Neural cell (in vitro differentiated cells): ENCODE data around the gene HOXD3. TPM values are rescaled to one million over a fixed set of nuclear protein-coding genes. Genes with fewer than 3 reads are reported as not detected.
A peak's percentile ranks its signal among the peaks of the same experiment; 100 is the strongest.

Experiments used
- H2AFZ ChIP-seq: fragments of 200-600, 300-800 bp; sonication (generic), shearing (Covaris generic); 2 replicates; pipeline ENCODE4 v1.6.0; 2014; ENCODE audit warnings: low read depth, mild to moderate bottlenecking, antibody characterized with exemption, low read length, moderate library complexity
- H3F3A ChIP-seq: fragments of 200-600 bp; shearing (Covaris generic); 2 replicates; pipeline ENCODE4 v1.6.1; 2016; ENCODE audit warnings: mild to moderate bottlenecking, moderate library complexity, mixed read lengths, antibody characterized with exemption, low read length; ENCODE audit not compliant: insufficient read depth, poor library complexity, severe bottlenecking
- H3K27ac ChIP-seq: fragments of 200-600, 300-800 bp; sonication (generic), shearing (Covaris generic); 2 replicates; pipeline ENCODE4 v1.5.1; 2014; ENCODE audit warnings: mild to moderate bottlenecking, low read length, moderate library complexity
- H3K27me3 ChIP-seq: fragments of 300-800, 200-600 bp; sonication (generic), shearing (Covaris generic); 2 replicates; pipeline ENCODE4 v1.6.0; 2014; ENCODE audit warnings: mild to moderate bottlenecking, low read depth, low read length, moderate library complexity; ENCODE audit not compliant: insufficient read depth
- H3K36me3 ChIP-seq: fragments of 300-800, 200-600 bp; sonication (generic), shearing (Covaris generic); 2 replicates; pipeline ENCODE4 v1.5.1; 2014; ENCODE audit warnings: mild to moderate bottlenecking, antibody characterized with exemption, low read length, moderate library complexity; ENCODE audit not compliant: insufficient read depth
- H3K4me2 ChIP-seq: fragments of 300-800, 200-600 bp; sonication (generic), shearing (Covaris generic); 2 replicates; pipeline ENCODE4 v1.6.0; 2014; ENCODE audit warnings: mild to moderate bottlenecking, low read length
- H3K4me3 ChIP-seq: fragments of 300-800, 200-600 bp; sonication (generic), shearing (Covaris generic); 2 replicates; pipeline ENCODE4 v1.5.1; 2014; ENCODE audit warnings: mild to moderate bottlenecking, low read length, moderate library complexity
- H3K79me2 ChIP-seq: fragments of 200-600 bp; shearing (Covaris generic); replicated peaks from 2 replicates; pipeline ENCODE4 v1.6.0; 2014; ENCODE audit warnings: mild to moderate bottlenecking, low read length, moderate library complexity; ENCODE audit not compliant: insufficient read depth
- H3K9ac ChIP-seq: fragments of 300-800, 200-600 bp; sonication (generic), shearing (Covaris generic); 2 replicates; pipeline ENCODE4 v1.6.1; 2016; ENCODE audit warnings: mild to moderate bottlenecking, low read length, mixed read lengths
- H3K9me2 ChIP-seq: fragments of 200-600 bp; shearing (Covaris generic); 2 replicates; pipeline ENCODE4 v1.6.1; 2016; ENCODE audit warnings: mild to moderate bottlenecking, low read length, mixed read lengths; ENCODE audit not compliant: insufficient read depth
- H3K9me3 ChIP-seq: fragments of 200-600, 300-800 bp; sonication (generic), shearing (Covaris generic); 2 replicates; pipeline ENCODE4 v1.6.1; 2016; ENCODE audit warnings: mild to moderate bottlenecking, mixed run types, low read length, moderate library complexity, mixed read lengths
- H4K20me1 ChIP-seq: fragments of 200-600 bp; shearing (Covaris generic); 2 replicates; pipeline ENCODE4 v1.6.1; 2016; ENCODE audit warnings: mild to moderate bottlenecking, mixed run types; ENCODE audit not compliant: insufficient read depth
- CTCF ChIP-seq: fragments of 450-650 bp; IDR thresholded peaks from 2 replicates; pipeline ENCODE4 v1.5.1; 2014; ENCODE audit warnings: antibody characterized with exemption, mild to moderate bottlenecking, moderate library complexity; ENCODE audit not compliant: poor library complexity, severe bottlenecking
- EP300 ChIP-seq: fragments of 450-650 bp; conservative IDR thresholded peaks from 2 replicates; pipeline ENCODE4 v1.6.1; 2014; ENCODE audit warnings: antibody characterized with exemption, mild to moderate bottlenecking, moderate library complexity; ENCODE audit not compliant: poor library complexity, severe bottlenecking
- EZH2 ChIP-seq: fragments of 200-600, 300-800 bp; shearing (Covaris generic), sonication (generic); IDR thresholded peaks from 2 replicates; pipeline ENCODE4 v1.6.1; 2014; ENCODE audit warnings: antibody characterized with exemption, low read length, borderline replicate concordance, mild to moderate bottlenecking; ENCODE audit not compliant: insufficient read depth, poor library complexity, severe bottlenecking
- MXI1 ChIP-seq: fragments of 450-650 bp; conservative IDR thresholded peaks from 2 replicates; pipeline ENCODE4 v1.6.1; 2014; ENCODE audit warnings: antibody characterized with exemption, mild to moderate bottlenecking; ENCODE audit not compliant: poor library complexity, severe bottlenecking
- POLR2AphosphoS5 ChIP-seq: IDR thresholded peaks from 2 replicates; pipeline ENCODE4 v1.6.1; 2012
- RAD21 ChIP-seq: fragments of 450-650 bp; conservative IDR thresholded peaks from 2 replicates; pipeline ENCODE4 v1.6.1; 2014; ENCODE audit warnings: antibody characterized with exemption, mild to moderate bottlenecking, moderate library complexity
- SMC3 ChIP-seq: fragments of 450-650 bp; conservative IDR thresholded peaks from 2 replicates; pipeline ENCODE4 v1.6.1; 2014; ENCODE audit warnings: antibody characterized with exemption, mild to moderate bottlenecking, moderate library complexity; ENCODE audit not compliant: poor library complexity
- TAF1 ChIP-seq: IDR thresholded peaks from 2 replicates; pipeline ENCODE4 v1.6.1; 2012; ENCODE audit warnings: low read depth
- polyA plus RNA-seq: library from polyadenylated mRNA; depleted of rRNA; stranded (reverse); fragments of >200 nt; gene quantifications from 2 replicates; pipeline ENCODE4 v1.2.3, GENCODE V29; 2014
- TF ChIP-seq, protein P1 (sequence below): IDR thresholded peaks from 2 replicates; pipeline ENCODE4 v1.6.1; 2012; ENCODE audit warnings: borderline replicate concordance

HOXD3 gene
- polyA plus RNA-seq, 1 donor from 2014 or later: not detected

- Histone ChIP-seq H3K4me3 (peak overlapping the region; percentile 61), H3F3A (no peaks in the 10 kb centered on the region), H3K9me2 (no peaks in the 10 kb centered on the region), H3K9me3 (peaks cover 4% of the 10 kb centered on the region), H3K27ac (no peak overlapping the region), H3K36me3 (no peaks in the 10 kb centered on the region), H3K4me2 (no peak overlapping the region), H3K9ac (no peak overlapping the region), H3K27me3 (peaks cover 99% of the 10 kb centered on the region), H4K20me1 (no peaks in the 10 kb centered on the region), H2AFZ (no peak overlapping the region), H3K79me2 (no peaks in the 10 kb centered on the region)
- no peak for TF ChIP-seq POLR2AphosphoS5
- no peak for TF ChIP-seq TAF1
- TF ChIP-seq EP300: no peak
- TF ChIP-seq, protein P1, sequence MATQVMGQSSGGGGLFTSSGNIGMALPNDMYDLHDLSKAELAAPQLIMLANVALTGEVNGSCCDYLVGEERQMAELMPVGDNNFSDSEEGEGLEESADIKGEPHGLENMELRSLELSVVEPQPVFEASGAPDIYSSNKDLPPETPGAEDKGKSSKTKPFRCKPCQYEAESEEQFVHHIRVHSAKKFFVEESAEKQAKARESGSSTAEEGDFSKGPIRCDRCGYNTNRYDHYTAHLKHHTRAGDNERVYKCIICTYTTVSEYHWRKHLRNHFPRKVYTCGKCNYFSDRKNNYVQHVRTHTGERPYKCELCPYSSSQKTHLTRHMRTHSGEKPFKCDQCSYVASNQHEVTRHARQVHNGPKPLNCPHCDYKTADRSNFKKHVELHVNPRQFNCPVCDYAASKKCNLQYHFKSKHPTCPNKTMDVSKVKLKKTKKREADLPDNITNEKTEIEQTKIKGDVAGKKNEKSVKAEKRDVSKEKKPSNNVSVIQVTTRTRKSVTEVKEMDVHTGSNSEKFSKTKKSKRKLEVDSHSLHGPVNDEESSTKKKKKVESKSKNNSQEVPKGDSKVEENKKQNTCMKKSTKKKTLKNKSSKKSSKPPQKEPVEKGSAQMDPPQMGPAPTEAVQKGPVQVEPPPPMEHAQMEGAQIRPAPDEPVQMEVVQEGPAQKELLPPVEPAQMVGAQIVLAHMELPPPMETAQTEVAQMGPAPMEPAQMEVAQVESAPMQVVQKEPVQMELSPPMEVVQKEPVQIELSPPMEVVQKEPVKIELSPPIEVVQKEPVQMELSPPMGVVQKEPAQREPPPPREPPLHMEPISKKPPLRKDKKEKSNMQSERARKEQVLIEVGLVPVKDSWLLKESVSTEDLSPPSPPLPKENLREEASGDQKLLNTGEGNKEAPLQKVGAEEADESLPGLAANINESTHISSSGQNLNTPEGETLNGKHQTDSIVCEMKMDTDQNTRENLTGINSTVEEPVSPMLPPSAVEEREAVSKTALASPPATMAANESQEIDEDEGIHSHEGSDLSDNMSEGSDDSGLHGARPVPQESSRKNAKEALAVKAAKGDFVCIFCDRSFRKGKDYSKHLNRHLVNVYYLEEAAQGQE: no peak
- no peak for TF ChIP-seq RAD21
- no peak for TF ChIP-seq SMC3
- no peak for TF ChIP-seq MXI1
- no peak for TF ChIP-seq CTCF
- no peak for TF ChIP-seq EZH2
Measured at GRCh38 chr2:176139661-176140512, 17.2 kb upstream of the HOXD3 start.

DNA sequence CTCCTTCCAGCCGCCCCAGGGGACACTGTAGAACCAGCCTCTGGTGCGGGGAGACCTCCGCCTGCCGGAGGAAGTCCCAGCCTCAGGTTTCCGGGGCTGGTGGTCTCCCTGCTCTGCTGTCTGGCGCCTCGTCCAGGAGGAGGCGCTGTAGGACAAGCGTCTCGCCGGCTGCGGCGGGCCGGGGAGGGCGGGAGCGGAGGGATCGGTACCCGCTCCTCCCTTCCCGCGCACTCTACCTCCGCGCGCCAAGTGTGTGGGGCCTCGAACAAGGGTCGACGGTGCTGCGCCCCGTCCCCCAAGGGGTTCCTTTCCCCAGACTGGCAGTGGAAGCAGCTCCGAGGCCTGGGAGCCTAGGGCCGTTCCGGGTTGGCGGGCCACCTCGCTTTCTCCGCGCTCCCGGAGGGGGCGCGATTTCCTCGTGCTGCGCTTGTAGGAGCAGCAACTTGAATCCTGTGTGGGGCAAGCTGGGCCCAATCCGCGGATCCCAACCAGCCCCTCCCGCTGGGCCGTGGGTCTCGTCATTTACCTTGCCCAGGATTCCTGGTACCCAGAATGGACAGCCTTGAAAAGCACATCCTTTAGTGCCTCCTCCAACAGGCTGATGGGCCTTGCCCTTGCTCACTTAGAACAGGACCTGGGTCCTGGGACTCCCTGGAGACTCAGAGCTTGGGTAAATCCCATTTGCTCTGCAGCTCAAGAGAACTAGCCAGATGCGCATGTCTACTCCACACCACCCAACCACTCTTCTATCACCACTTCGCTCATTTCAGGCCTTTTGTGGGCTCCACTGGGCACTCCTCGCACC, 16.4 kb upstream of the HOXD3 start:
- Histone ChIP-seq H3K4me2 (no peak overlapping the region), H3K79me2 (no peaks in the 10 kb centered on the region), H3K4me3 (peak overlapping the region; percentile 61), H3K27me3 (peaks cover 99% of the 10 kb centered on the region), H3K9me2 (no peaks in the 10 kb centered on the region), H3K9ac (no peak overlapping the region), H3K9me3 (peaks cover 4% of the 10 kb centered on the region), H3F3A (no peaks in the 10 kb centered on the region), H2AFZ (no peak overlapping the region), H4K20me1 (no peaks in the 10 kb centered on the region), H3K36me3 (no peaks in the 10 kb centered on the region), H3K27ac (no peak overlapping the region)
- TF ChIP-seq CTCF: peak; percentile 77
- peak; percentile 91 for TF ChIP-seq SMC3
- peak; percentile 87 for TF ChIP-seq RAD21
- no peak for TF ChIP-seq EZH2
- no peak for TF ChIP-seq TAF1
- TF ChIP-seq, protein P1: no peak
- TF ChIP-seq MXI1: no peak
- TF ChIP-seq POLR2AphosphoS5: no peak
- TF ChIP-seq EP300: no peak
